Spleen (tissue), 7 donors: ENCODE results near the gene FBH1.

Experiments used
- CTCF ChIP-seq, 11 experiments: fragments of 200-600 bp in 7 of 11; fragments of 450-650 bp in 4 of 11; sonication (generic) in 4 of 11; IDR thresholded peaks in 8 of 11; conservative IDR thresholded peaks in 3 of 11; 1 replicate in 7 of 11; 2 replicates in 4 of 11; pipeline versions ENCODE4 v1.4.0 to v1.8.0; 2016 to 2021; ENCODE audit warnings: antibody characterized with exemption in 11 of 11, inconsistent platforms in 4 of 11, mild to moderate bottlenecking in 1 of 11
- POLR2A ChIP-seq, 3 donors: fragments of 450-650 bp; IDR thresholded peaks; one replicate each; pipeline ENCODE4 v1.5.1; 2017; ENCODE audit warnings: antibody characterized with exemption in 3 of 3, mild to moderate bottlenecking in 1 of 3
- donor health status: DM: no; HTN: no; CAD: no; lungs with moderate emphysema.
- donor health status: DM: no; HTN: no; CAD: no.
- donor health status: DM: no; HTN: no; CAD: no.

GRCh38 chr10:5971886-5972285 is 81.8 kb downstream of the FBH1 start:
- no peak for TF ChIP-seq CTCF (IDR thresholded peaks at IDR 0.05 in 8 of 11, conservative IDR thresholded peaks at IDR 0.05 in 3 of 11)
- TF ChIP-seq POLR2A (IDR thresholded peaks at IDR 0.05): no peak
